ENCODE measurements around the gene MAPRE3. TPM values are rescaled to one million over a fixed set of nuclear protein-coding genes. Genes with fewer than 3 reads are reported as not detected.

The MAPRE3 gene
- total RNA-seq, 2 donors from 2014 or later = 12.0 to 28.9 TPM

GRCh38 chr2:26994983-26995382 lies 24.5 kb downstream of the MAPRE3 start:
- no peaks in the 10 kb centered on the region for H3K9me3 ChIP-seq
- TF ChIP-seq POLR2AphosphoS5 (IDR thresholded peaks at IDR 0.05) = no peak
- TF ChIP-seq POLR2A (IDR thresholded peaks at IDR 0.05) = no peak
- no peak for TF ChIP-seq CTCF (IDR thresholded peaks at IDR 0.05)
- WGBS = 87% methylated on average over 1 of the region's 1 CpG
- H3K4me1 ChIP-seq (replicated peaks) = no peaks in the 10 kb centered on the region
- DNase-seq (ENCODE audit: low spot score) = no peak
- no peaks in the 10 kb centered on the region for H3K36me3 ChIP-seq
- H3K4me3 ChIP-seq = no peak overlapping the region
- H3K27ac ChIP-seq = no peak overlapping the region
- intact Hi-C loops (cut with DNase I) = no loop called here
- H3K27me3 ChIP-seq (replicated peaks; ENCODE audit: insufficient read depth) = no peaks in the 10 kb centered on the region

GRCh38 chr2:26997394-26997793 lies 27.0 kb downstream of the MAPRE3 start:
- H3K27me3 ChIP-seq (replicated peaks; ENCODE audit: insufficient read depth) = no peaks in the 10 kb centered on the region
- H3K4me1 ChIP-seq (replicated peaks) = no peaks in the 10 kb centered on the region
- intact Hi-C loops (cut with DNase I) = no loop called here
- no peak overlapping the region for H3K4me3 ChIP-seq
- no peak for TF ChIP-seq CTCF (IDR thresholded peaks at IDR 0.05)
- TF ChIP-seq POLR2AphosphoS5 (IDR thresholded peaks at IDR 0.05) = no peak
- TF ChIP-seq POLR2A (IDR thresholded peaks at IDR 0.05) = no peak
- 78% methylated on average over 10 of the region's 10 CpGs for WGBS
- H3K9me3 ChIP-seq = no peaks in the 10 kb centered on the region
- H3K36me3 ChIP-seq = no peaks in the 10 kb centered on the region
- no peak for DNase-seq (ENCODE audit: low spot score)
- H3K27ac ChIP-seq = no peak overlapping the region

GRCh38 chr2:26998323-26998722 lies 27.9 kb downstream of the MAPRE3 start:
- no peak for TF ChIP-seq POLR2A (IDR thresholded peaks at IDR 0.05)
- TF ChIP-seq POLR2AphosphoS5 (IDR thresholded peaks at IDR 0.05) = no peak
- TF ChIP-seq CTCF (IDR thresholded peaks at IDR 0.05) = no peak
- Histone ChIP-seq H3K9me3 (no peaks in the 10 kb centered on the region), H3K27ac (no peak overlapping the region), H3K27me3 (replicated peaks; ENCODE audit: insufficient read depth) (no peaks in the 10 kb centered on the region), H3K4me3 (no peak overlapping the region), H3K36me3 (no peaks in the 10 kb centered on the region), H3K4me1 (replicated peaks) (no peaks in the 10 kb centered on the region)
- WGBS = 90% methylated on average over 1 of the region's 1 CpG
- no peak for DNase-seq (ENCODE audit: low spot score)
- intact Hi-C loops (cut with DNase I) = no loop called here

GRCh38 chr2:27000228-27000627 lies 29.8 kb downstream of the MAPRE3 start:
- Histone ChIP-seq H3K4me1 (replicated peaks) (no peaks in the 10 kb centered on the region), H3K27ac (no peak overlapping the region), H3K27me3 (replicated peaks; ENCODE audit: insufficient read depth) (no peaks in the 10 kb centered on the region), H3K4me3 (no peak overlapping the region), H3K9me3 (no peaks in the 10 kb centered on the region), H3K36me3 (no peaks in the 10 kb centered on the region)
- TF ChIP-seq CTCF (IDR thresholded peaks at IDR 0.05) (no peak), POLR2A (IDR thresholded peaks at IDR 0.05) (no peak), POLR2AphosphoS5 (IDR thresholded peaks at IDR 0.05) (no peak)
- WGBS = 77% methylated on average over 4 of the region's 4 CpGs
- intact Hi-C loops (cut with DNase I) = no loop called here
- DNase-seq (ENCODE audit: low spot score) = no peak

GRCh38 chr2:27000995-27001394 lies 30.6 kb downstream of the MAPRE3 start:
- no peak overlapping the region for H3K27ac ChIP-seq
- H3K36me3 ChIP-seq = no peaks in the 10 kb centered on the region
- H3K4me3 ChIP-seq = no peak overlapping the region
- intact Hi-C loops (cut with DNase I) = no loop called here
- no peak for DNase-seq (ENCODE audit: low spot score)
- H3K9me3 ChIP-seq = no peaks in the 10 kb centered on the region
- 94% methylated on average over 2 of the region's 2 CpGs for WGBS
- no peak for TF ChIP-seq POLR2AphosphoS5 (IDR thresholded peaks at IDR 0.05)
- TF ChIP-seq CTCF (IDR thresholded peaks at IDR 0.05) = no peak
- TF ChIP-seq POLR2A (IDR thresholded peaks at IDR 0.05) = no peak
- H3K27me3 ChIP-seq (replicated peaks; ENCODE audit: insufficient read depth) = no peaks in the 10 kb centered on the region
- H3K4me1 ChIP-seq (replicated peaks) = no peaks in the 10 kb centered on the region
